Measurements from ENCODE around the gene ZNF154. TPM values are rescaled to one million over a fixed set of nuclear protein-coding genes. Genes with fewer than 3 reads are reported as not detected.
A peak's percentile ranks its signal among the peaks of the same experiment; 100 is the strongest.
"Not testable (repeated sequence)": the region's sequence is repeated elsewhere in the genome, so short reads cannot be mapped to it uniquely, and the experiment has no call there.

Gene ZNF154
- total RNA-seq, 2 experiments from 2014 or later: 3.6 to 3.8 TPM

- H3K27me3 Mint-ChIP-seq: no peaks in the 10 kb centered on the region
- H3K36me3 Mint-ChIP-seq (ENCODE audit: low read depth): peaks cover 58% of the 10 kb centered on the region
- H3K9me3 Mint-ChIP-seq: peaks cover 38% of the 10 kb centered on the region
- TF ChIP-seq, protein P1, sequence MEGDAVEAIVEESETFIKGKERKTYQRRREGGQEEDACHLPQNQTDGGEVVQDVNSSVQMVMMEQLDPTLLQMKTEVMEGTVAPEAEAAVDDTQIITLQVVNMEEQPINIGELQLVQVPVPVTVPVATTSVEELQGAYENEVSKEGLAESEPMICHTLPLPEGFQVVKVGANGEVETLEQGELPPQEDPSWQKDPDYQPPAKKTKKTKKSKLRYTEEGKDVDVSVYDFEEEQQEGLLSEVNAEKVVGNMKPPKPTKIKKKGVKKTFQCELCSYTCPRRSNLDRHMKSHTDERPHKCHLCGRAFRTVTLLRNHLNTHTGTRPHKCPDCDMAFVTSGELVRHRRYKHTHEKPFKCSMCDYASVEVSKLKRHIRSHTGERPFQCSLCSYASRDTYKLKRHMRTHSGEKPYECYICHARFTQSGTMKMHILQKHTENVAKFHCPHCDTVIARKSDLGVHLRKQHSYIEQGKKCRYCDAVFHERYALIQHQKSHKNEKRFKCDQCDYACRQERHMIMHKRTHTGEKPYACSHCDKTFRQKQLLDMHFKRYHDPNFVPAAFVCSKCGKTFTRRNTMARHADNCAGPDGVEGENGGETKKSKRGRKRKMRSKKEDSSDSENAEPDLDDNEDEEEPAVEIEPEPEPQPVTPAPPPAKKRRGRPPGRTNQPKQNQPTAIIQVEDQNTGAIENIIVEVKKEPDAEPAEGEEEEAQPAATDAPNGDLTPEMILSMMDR (IDR thresholded peaks at IDR 0.05): no peak
- intact Hi-C loops (cut with micrococcal nuclease): loop anchor here (10.0 kb wide), 1 partner anchor 407 kb away; the partner anchor contains the start of gene ZNF329
- peak overlapping the region; percentile 94 for H3K4me3 Mint-ChIP-seq
- peak overlapping the region; percentile 95 for H3K27ac Mint-ChIP-seq
- DNase-seq: no peak
- ChIA-PET CTCF (interaction anchor here (0.7 kb wide), 1 partner anchor 505 kb away, joined by 3 read pairs; no protein-coding TSS in a partner anchor), POLR2A (interaction anchor here (0.7 to 2.0 kb wide), 7 partner anchors 10 to 141 kb away, joined by 3 to 6 read pairs (median 4); partner anchors contain the start of genes ZNF551 and ZNF586)
- ATAC-seq: no peak
- peaks cover 25% of the 10 kb centered on the region for H3K4me1 Mint-ChIP-seq (ENCODE audit: low read depth)
Measured at GRCh38 chr19:57747472-57747807, 38.4 kb upstream of the ZNF154 start.

DNA sequence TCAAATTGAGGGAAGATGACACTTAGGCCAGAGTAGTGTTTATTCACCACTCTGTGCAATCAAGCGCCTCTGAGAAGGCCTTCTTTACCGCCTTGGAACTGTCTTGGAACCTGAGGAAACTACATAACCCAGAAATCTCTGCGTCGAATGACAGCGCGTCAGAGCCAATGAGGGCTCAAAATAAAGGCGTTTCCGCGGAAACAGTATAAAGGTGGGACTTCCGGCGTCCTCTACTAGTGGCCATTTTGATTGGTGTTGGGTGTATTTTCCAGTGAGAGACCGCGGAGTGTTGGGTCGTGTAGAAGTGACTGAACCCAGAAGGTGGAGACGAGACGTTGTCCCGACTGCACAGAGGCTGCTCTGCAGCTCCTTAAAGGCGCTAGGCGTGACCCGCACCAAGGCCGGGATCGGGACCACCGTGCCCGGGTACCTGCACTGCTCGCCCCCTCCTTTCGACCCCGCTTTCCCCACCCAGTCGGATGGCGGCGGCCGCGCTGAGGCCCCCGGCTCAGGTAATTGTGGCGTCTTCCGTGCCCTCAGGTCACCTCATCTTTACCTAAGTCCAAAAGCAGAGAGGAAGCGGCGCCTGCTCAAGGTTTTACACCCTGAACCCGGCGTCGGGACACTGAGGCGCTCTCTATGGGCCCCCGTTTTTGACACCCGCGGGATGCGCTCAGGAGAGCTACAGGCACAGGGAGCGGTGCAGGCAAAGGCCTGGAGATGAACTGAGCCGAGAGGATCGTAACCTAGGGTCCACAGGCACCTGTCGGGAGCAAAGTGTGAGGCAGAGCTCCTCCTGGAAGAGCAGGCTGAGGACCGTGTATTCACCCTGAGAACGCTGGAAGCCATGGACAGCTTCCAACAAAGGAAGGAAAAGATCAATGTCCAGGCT is 37.8 kb upstream of the ZNF154 start, which contains the start of gene ZNF776:
TSS of gene ZNF776 (plus strand) at position 236 of the 892 bp plus-strand sequence. CDS start at position 480, 244 bp downstream.
- CTCF ChIA-PET: interaction anchor here (0.7 kb wide), 1 partner anchor 504 kb away, joined by 3 read pairs; no protein-coding TSS in a partner anchor
- H3K27me3 Mint-ChIP-seq: no peaks in the 10 kb centered on the region
- TF ChIP-seq, protein P1 (IDR thresholded peaks at IDR 0.05): no peak
- intact Hi-C loops (cut with micrococcal nuclease): loop anchor here (10.0 kb wide), 1 partner anchor 408 kb away; the partner anchor contains the start of gene ZNF329
- peaks cover 33% of the 10 kb centered on the region for H3K9me3 Mint-ChIP-seq
- H3K27ac Mint-ChIP-seq: peak within 1 kb of the TSS; percentile 95
- ATAC-seq: peak; percentile 99
- peaks cover 23% of the 10 kb centered on the region for H3K4me1 Mint-ChIP-seq (ENCODE audit: low read depth)
- peaks cover 52% of the 10 kb centered on the region for H3K36me3 Mint-ChIP-seq (ENCODE audit: low read depth)
- DNase-seq: peak; percentile 92
- peak within 1 kb of the TSS; percentile 94 for H3K4me3 Mint-ChIP-seq
- POLR2A ChIA-PET: interaction anchor here (0.7 to 2.0 kb wide), 9 partner anchors 9 to 141 kb away, joined by 3 to 6 read pairs (median 3); partner anchors contain the start of genes ZNF551, ZNF552 and ZNF586

DNA sequence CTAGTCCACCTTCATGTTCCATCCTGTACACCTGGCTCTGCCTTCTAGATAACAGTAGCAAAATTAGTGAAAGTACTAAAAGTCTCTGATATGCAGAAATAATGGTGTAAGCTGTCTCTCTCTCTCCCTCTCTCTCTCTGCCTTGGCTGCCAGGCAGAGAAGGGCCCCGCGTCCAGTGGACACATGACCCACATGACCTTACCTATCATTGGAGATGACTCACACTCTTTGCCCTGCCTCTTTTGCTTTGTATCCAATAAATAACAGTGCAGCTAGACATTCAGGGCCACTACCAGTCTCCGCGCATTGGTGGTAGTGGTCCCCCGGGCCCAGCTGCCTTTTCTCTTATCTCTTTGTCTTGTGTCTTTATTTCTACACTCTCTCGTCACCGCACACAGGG is 29.8 kb upstream of the ZNF154 start:
- not testable (repeated sequence) for H3K27me3 Mint-ChIP-seq

GRCh38 chr19:57738320-57738719 is 29.3 kb upstream of the ZNF154 start:
- CTCF ChIA-PET: interaction anchor here (1.6 kb wide), 1 partner anchor 10 kb away, joined by 3 read pairs; no protein-coding TSS in a partner anchor
- H3K4me3 Mint-ChIP-seq; H3K4me1 Mint-ChIP-seq (ENCODE audit: low read depth); H3K36me3 Mint-ChIP-seq (ENCODE audit: low read depth); H3K27me3 Mint-ChIP-seq; H3K27ac Mint-ChIP-seq; H3K9me3 Mint-ChIP-seq; intact Hi-C loops (cut with micrococcal nuclease): not testable (repeated sequence)
- ATAC-seq (peak; percentile 61), DNase-seq (peak; percentile 61)
- TF ChIP-seq, protein P1 (IDR thresholded peaks at IDR 0.05): peak; percentile 60
- POLR2A ChIA-PET: interaction anchor here (0.9 kb wide), 1 partner anchor 8 kb away, joined by 3 read pairs; the partner anchor contains the start of gene ZNF776

More for the DNA sequence above, 29.8 kb upstream of the ZNF154 start:
- ATAC-seq; H3K4me3 Mint-ChIP-seq; CTCF ChIA-PET; H3K27ac Mint-ChIP-seq; H3K9me3 Mint-ChIP-seq; intact Hi-C loops (cut with micrococcal nuclease); H3K4me1 Mint-ChIP-seq (ENCODE audit: low read depth); H3K36me3 Mint-ChIP-seq (ENCODE audit: low read depth); POLR2A ChIA-PET; DNase-seq: not testable (repeated sequence)
- TF ChIP-seq, protein P1 (IDR thresholded peaks at IDR 0.05): peak; percentile 36

Data from activated CD8-positive, alpha-beta T cell treated with anti-CD3 and anti-CD28 coated beads for 36 hours (primary cell).